GM12878 (cell line): Measurements from ENCODE around the gene THSD4.

Experiments used
- ASH2L ChIP-seq: fragments of 300-600, 200-600 bp; sonication (generic); IDR thresholded peaks from 2 replicates; pipeline ENCODE4 v1.6.1; 2017; ENCODE audit warnings: low read depth, mild to moderate bottlenecking, borderline replicate concordance
- BACH1 ChIP-seq: fragments of 450-650 bp; IDR thresholded peaks from 2 replicates; pipeline ENCODE4 v1.6.1; 2017; ENCODE audit warnings: mild to moderate bottlenecking, borderline replicate concordance
- CTCF ChIP-seq, 3 experiments: IDR thresholded peaks in 2 of 3; conservative IDR thresholded peaks in 1 of 3; 2 replicates each; pipeline ENCODE4 v1.5.1; 2011; ENCODE audit warnings: low read depth in 3 of 3, low read length in 3 of 3, mild to moderate bottlenecking in 3 of 3, control low read depth in 2 of 3, moderate library complexity in 2 of 3, inconsistent platforms in 1 of 3, mixed read lengths in 1 of 3; ENCODE audit not compliant: control insufficient read depth in 2 of 3, insufficient read depth in 1 of 3; ENCODE audit errors: extremely low read depth in 1 of 3
- EP300 ChIP-seq, 2 experiments: fragments of 150-350 bp in 1 of 2; IDR thresholded peaks; 2 replicates each; pipeline ENCODE4 v1.6.1; 2011 to 2012; ENCODE audit warnings: low read depth in 2 of 2, low read length in 2 of 2, borderline replicate concordance in 1 of 2, improper control_type of control experiment in 1 of 2, inconsistent platforms in 1 of 2; ENCODE audit not compliant: control insufficient read depth in 1 of 2
- FOXK2 ChIP-seq: fragments of 450-650 bp; IDR thresholded peaks from 2 replicates; pipeline ENCODE4 v1.6.1; 2017; ENCODE audit warnings: mild to moderate bottlenecking, moderate library complexity
- HCFC1 ChIP-seq: fragments of 150-350 bp; IDR thresholded peaks from 2 replicates; pipeline ENCODE4 v1.6.1; 2014; ENCODE audit warnings: low read length
- NFYB ChIP-seq: IDR thresholded peaks from 2 replicates; pipeline ENCODE4 v1.6.1; 2011; ENCODE audit warnings: low read depth, mild to moderate bottlenecking, low read length, improper control_type of control experiment, moderate library complexity; ENCODE audit not compliant: insufficient read depth
- POLR2A ChIP-seq: IDR thresholded peaks from 2 replicates; pipeline ENCODE4 v1.6.1; 2011; ENCODE audit warnings: low read depth, mild to moderate bottlenecking, low read length
- POLR2AphosphoS5 ChIP-seq: IDR thresholded peaks from 2 replicates; pipeline ENCODE4 v1.6.1; 2011; ENCODE audit warnings: mild to moderate bottlenecking, low read length, inconsistent platforms
- SUPT20H ChIP-seq: IDR thresholded peaks from 2 replicates; pipeline ENCODE4 v1.6.1; 2011; ENCODE audit warnings: low read depth, mild to moderate bottlenecking, low read length, moderate library complexity, borderline replicate concordance; ENCODE audit not compliant: control insufficient read depth
- TCF12 ChIP-seq: IDR thresholded peaks from 2 replicates; pipeline ENCODE4 v1.6.1; 2011; ENCODE audit warnings: low read depth, mild to moderate bottlenecking, low read length
- YY1 ChIP-seq: IDR thresholded peaks from 2 replicates; pipeline ENCODE4 v1.6.1; 2011; ENCODE audit warnings: low read depth, mild to moderate bottlenecking, low read length

- TF ChIP-seq EP300 (IDR thresholded peaks at IDR 0.05; ENCODE audit: borderline replicate concordance in 1 of 2, control insufficient read depth in 1 of 2, low read depth in 2 of 2, low read length in 2 of 2) (no peak), YY1 (no peak), POLR2AphosphoS5 (no peak), ASH2L (no peak), NFYB (no peak), TCF12 (no peak), CTCF (IDR thresholded peaks at IDR 0.05 in 2 of 3, conservative IDR thresholded peaks at IDR 0.05 in 1 of 3; ENCODE audit: control insufficient read depth in 2 of 3, extremely low read depth in 1 of 3, insufficient read depth in 1 of 3, low read depth in 3 of 3, low read length in 3 of 3) (no peak), FOXK2 (no peak), BACH1 (no peak), HCFC1 (no peak), POLR2A (no peak), SUPT20H (no peak)
These were observed 715.7 kb downstream of the THSD4 start for GRCh38 chr15:71830981-71831380.
